Measurements from ENCODE around the gene TUBA3E. TPM values are rescaled to one million over a fixed set of nuclear protein-coding genes. Genes with fewer than 3 reads are reported as not detected.
"Not testable (repeated sequence)": the region's sequence is repeated elsewhere in the genome, so short reads cannot be mapped to it uniquely, and the experiment has no call there.

The TUBA3E gene
- total RNA-seq, 6 experiments from 2014 or later = not detected

DNA sequence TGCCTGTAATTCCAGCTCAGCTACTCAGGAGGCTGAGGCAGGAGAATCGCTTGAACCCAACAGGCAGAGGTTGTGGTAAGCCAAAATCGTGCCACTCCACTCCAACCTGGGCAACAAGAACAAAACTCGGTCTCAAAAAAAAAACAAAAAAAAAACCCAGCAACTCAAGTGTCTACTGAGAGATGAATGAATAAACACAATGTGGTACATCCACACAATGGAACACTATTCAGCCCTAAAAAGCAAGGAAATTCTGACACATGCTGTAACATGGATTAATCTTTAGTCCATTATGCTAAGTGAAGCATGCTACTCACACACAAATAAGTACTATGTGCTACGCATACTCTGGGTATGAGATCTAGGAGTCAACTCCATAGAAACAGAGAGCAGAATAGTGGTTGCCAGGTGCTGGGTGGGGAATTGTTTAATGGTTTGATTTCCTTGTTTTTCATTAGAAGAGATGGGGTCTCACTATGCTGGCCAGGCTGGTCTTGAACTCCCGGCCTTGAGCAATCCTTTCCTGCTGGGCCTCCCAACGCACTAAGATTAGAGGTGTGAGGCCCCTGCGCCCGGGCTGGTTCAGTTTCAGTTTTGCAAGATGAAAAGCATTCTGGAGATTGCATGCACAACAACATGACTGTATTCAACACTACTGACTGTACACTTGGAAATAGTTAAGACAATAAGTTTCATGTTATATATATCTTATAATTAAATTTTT lies 32.8 kb downstream of the TUBA3E start:
- peaks cover 0 to 45% (median 14%) of the 10 kb centered on the region in 4 donors for H3K36me3 ChIP-seq
- TF ChIP-seq POLR2A (IDR thresholded peaks at IDR 0.05) (no peak), CTCF (IDR thresholded peaks at IDR 0.05) (no peak)
- H3K4me1 ChIP-seq = no peaks in the 10 kb centered on the region
- no peaks in the 10 kb centered on the region for H3K9me3 ChIP-seq
- no peaks in the 10 kb centered on the region for H3K27me3 ChIP-seq
- H3K4me3 ChIP-seq = no peak overlapping the region
- ATAC-seq (no peak), DNase-seq (no peak)
- H3K27ac ChIP-seq = no peak overlapping the region
- intact Hi-C loops (cut with DNase I) = no loop called here
- WGBS (ENCODE audit: insufficient coverage, low coverage, low lambda C conversion rate, missing lambda C conversion rate) = 90% methylated on average over 8 of the region's 8 CpGs

- H3K27ac ChIP-seq = no peak overlapping the region
- no peak for TF ChIP-seq POLR2A (IDR thresholded peaks at IDR 0.05)
- TF ChIP-seq CTCF (IDR thresholded peaks at IDR 0.05) = no peak
- intact Hi-C loops (cut with DNase I) = no loop called here
- H3K36me3 ChIP-seq = peaks cover 0 to 43% (median 14%) of the 10 kb centered on the region in 4 donors
- no peaks in the 10 kb centered on the region for H3K9me3 ChIP-seq
- H3K4me3 ChIP-seq = no peak overlapping the region
- no peak for DNase-seq
- 83% methylated on average over 1 of the region's 9 CpGs for WGBS (ENCODE audit: insufficient coverage, low coverage, low lambda C conversion rate, missing lambda C conversion rate)
- H3K4me1 ChIP-seq = no peaks in the 10 kb centered on the region
- H3K27me3 ChIP-seq = no peaks in the 10 kb centered on the region
- ATAC-seq = no peak
Measured at GRCh38 chr2:130162968-130163367, 35.3 kb downstream of the TUBA3E start.

GRCh38 chr2:130162486-130162885 lies 35.8 kb downstream of the TUBA3E start:
- intact Hi-C loops (cut with DNase I); H3K4me3 ChIP-seq; H3K27ac ChIP-seq; H3K9me3 ChIP-seq; ATAC-seq; H3K4me1 ChIP-seq; DNase-seq; H3K27me3 ChIP-seq: not testable (repeated sequence)
- 88% methylated on average over 3 of the region's 7 CpGs for WGBS (ENCODE audit: insufficient coverage, low coverage, low lambda C conversion rate, missing lambda C conversion rate)
- H3K36me3 ChIP-seq = peaks cover 0 to 38% (median 14%) of the 10 kb centered on the region in 4 donors

DNA sequence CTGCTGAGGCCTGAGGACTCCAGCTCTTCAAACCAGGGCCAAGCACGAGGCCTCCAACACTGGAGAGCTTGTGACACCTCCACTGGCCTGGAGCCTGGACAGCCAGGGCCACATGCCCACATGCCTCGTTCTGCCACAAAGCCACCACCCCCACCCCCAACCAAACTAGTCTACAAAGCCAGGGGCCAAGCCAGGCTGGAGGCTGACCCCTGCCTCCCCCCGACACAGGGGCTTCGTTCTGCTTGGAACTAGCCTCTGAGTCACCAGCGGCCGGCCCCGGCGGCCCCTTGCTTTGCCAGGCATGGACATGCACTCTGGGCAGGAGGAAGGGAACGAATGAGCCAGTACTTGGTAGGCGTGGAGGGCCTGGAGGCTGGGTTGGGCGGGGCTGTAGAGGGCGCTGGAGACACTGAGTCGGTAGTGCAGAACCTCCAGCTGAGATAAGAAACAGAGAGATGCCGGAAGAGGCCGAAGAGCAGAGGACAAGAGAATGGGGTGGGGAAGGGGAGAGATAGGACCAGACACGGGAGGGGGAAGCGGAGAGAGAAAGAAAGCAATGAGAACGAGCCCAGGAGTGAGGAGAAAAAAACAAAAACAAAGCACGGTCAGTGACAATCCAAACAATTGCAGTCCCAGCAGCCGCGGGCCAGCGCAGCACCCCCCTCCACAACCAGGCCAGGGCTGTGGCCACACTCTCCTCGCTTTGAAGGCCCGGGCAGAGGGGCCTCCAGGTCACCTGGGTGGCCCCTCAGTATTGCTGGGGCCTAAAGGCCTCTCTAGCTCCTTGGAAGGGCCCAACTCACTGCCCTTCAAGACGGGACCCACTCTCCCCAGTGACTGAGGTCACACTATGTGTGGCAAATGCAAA lies 37.2 kb downstream of the TUBA3E start:
- intact Hi-C loops (cut with DNase I); H3K9me3 ChIP-seq; H3K4me3 ChIP-seq; H3K4me1 ChIP-seq; H3K27ac ChIP-seq; H3K27me3 ChIP-seq; ATAC-seq; DNase-seq: not testable (repeated sequence)
- 74% methylated on average over 10 of the region's 25 CpGs for WGBS (ENCODE audit: insufficient coverage, low coverage, low lambda C conversion rate, missing lambda C conversion rate)
- peaks cover 0 to 26% (median 11%) of the 10 kb centered on the region in 4 donors for H3K36me3 ChIP-seq

GRCh38 chr2:130160131-130160530 lies 38.1 kb downstream of the TUBA3E start:
- intact Hi-C loops (cut with DNase I) = no loop called here
- Histone ChIP-seq H3K4me3 (no peak overlapping the region), H3K27me3 (no peaks in the 10 kb centered on the region), H3K36me3 (peaks cover 0 to 17% (median 7%) of the 10 kb centered on the region in 4 donors), H3K4me1 (no peaks in the 10 kb centered on the region), H3K9me3 (no peaks in the 10 kb centered on the region), H3K27ac (no peak overlapping the region)
- DNase-seq (no peak), ATAC-seq (no peak)
- WGBS (ENCODE audit: insufficient coverage, low coverage, low lambda C conversion rate, missing lambda C conversion rate) = 100% methylated on average over 3 of the region's 6 CpGs
- no peak for TF ChIP-seq CTCF (IDR thresholded peaks at IDR 0.05)
- TF ChIP-seq POLR2A (IDR thresholded peaks at IDR 0.05) = no peak

GRCh38 chr2:130159376-130159775 lies 38.9 kb downstream of the TUBA3E start:
- DNase-seq; intact Hi-C loops (cut with DNase I); H3K9me3 ChIP-seq; H3K4me3 ChIP-seq; ATAC-seq; H3K4me1 ChIP-seq; H3K27me3 ChIP-seq; H3K27ac ChIP-seq: not testable (repeated sequence)
- 81% methylated on average over 4 of the region's 4 CpGs for WGBS (ENCODE audit: insufficient coverage, low coverage, low lambda C conversion rate, missing lambda C conversion rate)
- peaks cover 0 to 14% (median 6%) of the 10 kb centered on the region in 4 donors for H3K36me3 ChIP-seq
